Brain microvascular endothelial cell (primary cell): ENCODE measurements around the gene HRH3.

Experiments used
- DNase-seq: peaks from one replicate; pipeline ENCODE4 v3.0.0-alpha.2; 2020
- H3K27ac ChIP-seq: fragments of 250-450 bp; sonication (Bioruptor Pico); 2 replicates; pipeline ENCODE4 v1.5.1; 2020; ENCODE audit warnings: mild to moderate bottlenecking, moderate library complexity
- H3K27me3 ChIP-seq: fragments of 250-450 bp; sonication (Bioruptor Pico); replicated peaks from 2 replicates; pipeline ENCODE4 v1.5.1; 2020; ENCODE audit warnings: mild to moderate bottlenecking
- H3K36me3 ChIP-seq: fragments of 250-450 bp; sonication (Bioruptor Pico); replicated peaks from 2 replicates; pipeline ENCODE4 v1.5.1; 2020; ENCODE audit warnings: mild to moderate bottlenecking
- H3K4me3 ChIP-seq: 2 replicates; pipeline ENCODE4 v1.5.1; 2011; ENCODE audit warnings: low read depth, mild to moderate bottlenecking, control low read depth, low read length, moderate library complexity
- in situ Hi-C: cut with HindIII; loops from 2 replicates; pipeline ENCODE4 v1.10.0; 2017; ENCODE audit warnings: low sequenced_read_pairs, low pct_ligation_motif_present
- TF ChIP-seq, protein P1 (sequence below): IDR thresholded peaks from 2 replicates; pipeline ENCODE4 v1.5.1; 2011; ENCODE audit warnings: low read depth, mild to moderate bottlenecking, moderate library complexity, low read length, control low read depth, inconsistent platforms; ENCODE audit errors: missing control alignments

Gene HRH3

DNA sequence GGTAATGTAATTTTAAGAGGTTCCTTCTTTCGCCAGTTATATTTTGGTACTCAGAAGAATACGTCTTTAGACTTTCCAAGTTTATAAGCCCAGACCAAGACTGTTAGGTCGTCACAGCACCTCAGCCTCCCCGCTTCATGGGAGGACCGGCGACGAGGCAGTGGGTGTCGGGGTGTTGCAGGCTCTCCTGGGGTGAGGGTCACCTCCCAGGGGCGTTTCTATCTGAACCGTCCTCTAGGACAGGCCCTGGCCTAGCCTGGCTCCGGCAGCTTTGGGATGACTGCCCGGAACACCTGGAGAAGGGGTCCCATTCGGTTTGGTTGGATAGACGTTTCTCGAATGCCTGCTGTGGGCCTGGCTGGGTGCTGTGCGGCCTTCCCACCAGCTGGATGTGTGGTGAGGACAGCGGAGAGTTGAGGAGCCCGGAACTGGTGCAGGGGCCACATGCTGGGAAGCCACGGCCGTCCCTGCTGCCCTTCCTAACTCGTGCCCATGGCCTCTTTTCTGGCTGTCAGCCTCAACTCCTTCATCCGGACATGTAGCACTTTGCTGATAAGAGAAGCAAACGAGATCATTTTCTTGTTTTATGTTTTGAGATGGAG, 19.3 kb upstream of the HRH3 start:
- in situ Hi-C loops, result no loop called here
- Histone ChIP-seq H3K36me3 (peaks cover 6% of the 10 kb centered on the region), H3K27ac (no peak overlapping the region), H3K4me3 (peak overlapping the region; percentile 71), H3K27me3 (no peaks in the 10 kb centered on the region)
- no peak for DNase-seq
- TF ChIP-seq, protein P1, sequence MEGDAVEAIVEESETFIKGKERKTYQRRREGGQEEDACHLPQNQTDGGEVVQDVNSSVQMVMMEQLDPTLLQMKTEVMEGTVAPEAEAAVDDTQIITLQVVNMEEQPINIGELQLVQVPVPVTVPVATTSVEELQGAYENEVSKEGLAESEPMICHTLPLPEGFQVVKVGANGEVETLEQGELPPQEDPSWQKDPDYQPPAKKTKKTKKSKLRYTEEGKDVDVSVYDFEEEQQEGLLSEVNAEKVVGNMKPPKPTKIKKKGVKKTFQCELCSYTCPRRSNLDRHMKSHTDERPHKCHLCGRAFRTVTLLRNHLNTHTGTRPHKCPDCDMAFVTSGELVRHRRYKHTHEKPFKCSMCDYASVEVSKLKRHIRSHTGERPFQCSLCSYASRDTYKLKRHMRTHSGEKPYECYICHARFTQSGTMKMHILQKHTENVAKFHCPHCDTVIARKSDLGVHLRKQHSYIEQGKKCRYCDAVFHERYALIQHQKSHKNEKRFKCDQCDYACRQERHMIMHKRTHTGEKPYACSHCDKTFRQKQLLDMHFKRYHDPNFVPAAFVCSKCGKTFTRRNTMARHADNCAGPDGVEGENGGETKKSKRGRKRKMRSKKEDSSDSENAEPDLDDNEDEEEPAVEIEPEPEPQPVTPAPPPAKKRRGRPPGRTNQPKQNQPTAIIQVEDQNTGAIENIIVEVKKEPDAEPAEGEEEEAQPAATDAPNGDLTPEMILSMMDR, result no peak

- TF ChIP-seq, protein P1, result no peak
- DNase-seq, result no peak
- peak overlapping the region; percentile 30 for H3K27ac ChIP-seq
- H3K27me3 ChIP-seq, result no peaks in the 10 kb centered on the region
- peaks cover 6% of the 10 kb centered on the region for H3K36me3 ChIP-seq
- in situ Hi-C loops, result no loop called here
- H3K4me3 ChIP-seq, result peak overlapping the region; percentile 71
Measured at GRCh38 chr20:62238569-62239277, 18.6 kb upstream of the HRH3 start.

- TF ChIP-seq, protein P1, result no peak
- in situ Hi-C loops, result no loop called here
- peaks cover 6% of the 10 kb centered on the region for H3K36me3 ChIP-seq
Measured at GRCh38 chr20:62237801-62238568, 17.9 kb upstream of the HRH3 start, which contains the start of gene OSBPL2. Gene OSBPL2 (plus strand): TSS chr20:62238521. CDS start chr20:62256185, 17,664 bp downstream.

GRCh38 chr20:62237514-62237800, 17.4 kb upstream of the HRH3 start:
- no peak overlapping the region for H3K27ac ChIP-seq
- TF ChIP-seq, protein P1, result no peak
- in situ Hi-C loops, result no loop called here
- peaks cover 2% of the 10 kb centered on the region for H3K36me3 ChIP-seq
- H3K27me3 ChIP-seq, result no peaks in the 10 kb centered on the region
- no peak overlapping the region for H3K4me3 ChIP-seq
- no peak for DNase-seq

More at GRCh38 chr20:62237801-62238568, 17.9 kb upstream of the HRH3 start, which contains the start of gene OSBPL2:
- Histone ChIP-seq H3K27me3 (no peaks in the 10 kb centered on the region), H3K27ac (peak within 1 kb of the TSS; percentile 30), H3K4me3 (peak within 1 kb of the TSS; percentile 71)
- DNase-seq, result peak; percentile 96

- in situ Hi-C loops, result no loop called here
- no peak for DNase-seq
- H3K36me3 ChIP-seq, result no peaks in the 10 kb centered on the region
- no peak overlapping the region for H3K27ac ChIP-seq
- H3K27me3 ChIP-seq, result no peaks in the 10 kb centered on the region
- TF ChIP-seq, protein P1, result no peak
- no peak overlapping the region for H3K4me3 ChIP-seq
Measured at GRCh38 chr20:62236766-62237513, 16.9 kb upstream of the HRH3 start.
